H1 (cell line): Measurements from ENCODE around the gene IL1R1. TPM values are rescaled to one million over a fixed set of nuclear protein-coding genes. Genes with fewer than 3 reads are reported as not detected.

Experiments
- CTCF ChIA-PET: fragments of 300-600 bp; sonication (Branson Sonifier 250); formaldehyde crosslinking; loops from one replicate; lab custom pipeline; 2021; ENCODE audit not compliant: partially characterized antibody; lab: Charles Lee
- POLR2A ChIA-PET: fragments of 300-600 bp; sonication (Branson Sonifier 250); formaldehyde crosslinking; loops from one replicate; lab custom pipeline; 2021; ENCODE audit warnings: inconsistent platforms; ENCODE audit not compliant: partially characterized antibody; lab: Charles Lee
- DNase-seq, 2 experiments: peaks; one replicate each; pipeline versions ENCODE4 v3.0.0 to v3.0.0-alpha.2; 2010 to 2022; ENCODE audit warnings: low spot score in 2 of 2, low read depth in 1 of 2, mixed read lengths in 1 of 2
- FAIRE-seq: peaks from 2 replicates; lab custom pipeline; 2011; peaks lifted over from hg19 to GRCh38; lab: Jason Lieb, UNC
- H2AFZ ChIP-seq: 2 replicates; pipeline ENCODE4 v1.8.1; 2012; ENCODE audit warnings: low read length, inconsistent platforms
- H2AK5ac ChIP-seq: 2 replicates; pipeline ENCODE4 v1.6.1; 2013; ENCODE audit warnings: low read depth, low read length
- H2BK120ac ChIP-seq: replicated peaks from 2 replicates; pipeline ENCODE3; 2013; ENCODE audit warnings: low read depth, low read length, inconsistent platforms
- H2BK12ac ChIP-seq: 2 replicates; pipeline ENCODE4 v1.6.1; 2013; ENCODE audit warnings: low read depth, low read length
- H2BK15ac ChIP-seq: 2 replicates; pipeline ENCODE4 v1.6.1; 2013; ENCODE audit warnings: low read length
- H2BK20ac ChIP-seq: 2 replicates; pipeline ENCODE4 v1.6.1; 2013; ENCODE audit warnings: low read length
- H2BK5ac ChIP-seq: 2 replicates; pipeline ENCODE4 v1.6.1; 2013; ENCODE audit warnings: low read depth, low read length
- H3K14ac ChIP-seq: 2 replicates; pipeline ENCODE4 v1.6.1; 2013; ENCODE audit warnings: inconsistent platforms; ENCODE audit not compliant: insufficient read length
- H3K18ac ChIP-seq: 2 replicates; pipeline ENCODE4 v1.6.1; 2013; ENCODE audit warnings: low read length; ENCODE audit errors: extremely low read depth
- H3K23ac ChIP-seq: 2 replicates; pipeline ENCODE4 v1.6.1; 2013; ENCODE audit warnings: inconsistent platforms; ENCODE audit not compliant: insufficient read length
- H3K23me2 ChIP-seq: 2 replicates; pipeline ENCODE4 v1.6.1; 2013; ENCODE audit warnings: low read depth, low read length
- H3K27ac ChIP-seq: 2 replicates; pipeline ENCODE4 v1.6.1; 2011; ENCODE audit warnings: low read depth, low read length, inconsistent platforms
- H3K27me3 ChIP-seq, 4 experiments: replicated peaks in 1 of 4; 1 replicate in 1 of 4; 2 replicates in 3 of 4; pipeline versions ENCODE4 v1.6.1 to v1.8.1; 2011 to 2013; ENCODE audit warnings: low read length in 3 of 4, mild to moderate bottlenecking in 3 of 4, inconsistent platforms in 2 of 4, mixed read lengths in 2 of 4, moderate library complexity in 1 of 4; ENCODE audit not compliant: control insufficient read depth in 3 of 4, insufficient read depth in 3 of 4; ENCODE audit errors: extremely low read depth in 1 of 4
- H3K36me3 ChIP-seq, 4 experiments: 2 replicates each; pipeline versions ENCODE4 v1.6.1 to v1.8.1; 2011 to 2013; ENCODE audit warnings: mild to moderate bottlenecking in 4 of 4, low read length in 3 of 4, moderate library complexity in 2 of 4, control low read depth in 1 of 4, inconsistent platforms in 1 of 4; ENCODE audit not compliant: insufficient read depth in 4 of 4, control insufficient read depth in 2 of 4
- H3K4ac ChIP-seq: replicated peaks from 2 replicates; pipeline ENCODE3; 2013; ENCODE audit warnings: low read length, low read depth, mixed read lengths, inconsistent platforms; ENCODE audit not compliant: insufficient read length
- H3K4me1 ChIP-seq, 4 experiments: replicated peaks in 1 of 4; 1 replicate in 1 of 4; 2 replicates in 3 of 4; pipeline versions ENCODE4 v1.6.1 to v1.8.1; 2011 to 2013; ENCODE audit warnings: low read length in 3 of 4, inconsistent platforms in 2 of 4, mixed read lengths in 1 of 4; ENCODE audit not compliant: insufficient read depth in 4 of 4, control insufficient read depth in 3 of 4
- H3K4me2 ChIP-seq, 2 experiments: 2 replicates each; pipeline versions ENCODE4 v1.6.1 to v1.8.1; 2011 to 2013; ENCODE audit warnings: low read depth in 2 of 2, low read length in 2 of 2, control low read depth in 1 of 2, inconsistent platforms in 1 of 2, mild to moderate bottlenecking in 1 of 2; ENCODE audit not compliant: insufficient read depth in 1 of 2
- H3K4me3 ChIP-seq, 4 experiments: fragments of 200-600, 300-600 bp in 1 of 4; sonication (generic), shearing (Covaris generic), sonication (Bioruptor Twin) in 1 of 4; 2 replicates each; pipeline versions ENCODE4 v1.5.1 to v1.8.1; 2011 to 2016; ENCODE audit warnings: low read length in 4 of 4, low read depth in 3 of 4, control low read depth in 2 of 4, inconsistent platforms in 2 of 4, mild to moderate bottlenecking in 2 of 4, mixed read lengths in 1 of 4, moderate library complexity in 1 of 4; ENCODE audit not compliant: insufficient read depth in 2 of 4; ENCODE audit errors: extremely low read depth in 1 of 4
- H3K56ac ChIP-seq: replicated peaks from 2 replicates; pipeline ENCODE3; 2013; ENCODE audit warnings: low read depth, mild to moderate bottlenecking, mixed read lengths, low read length, inconsistent platforms; ENCODE audit not compliant: insufficient read length
- H3K79me1 ChIP-seq: 2 replicates; pipeline ENCODE4 v1.6.1; 2013; ENCODE audit warnings: low read depth, low read length, control low read depth
- H3K79me2 ChIP-seq, 2 experiments: 2 replicates each; pipeline versions ENCODE4 v1.6.1 to v1.8.1; 2012 to 2013; ENCODE audit warnings: low read length in 2 of 2, mild to moderate bottlenecking in 2 of 2, inconsistent platforms in 1 of 2; ENCODE audit not compliant: insufficient read depth in 2 of 2, control insufficient read depth in 1 of 2
- H3K9ac ChIP-seq, 4 experiments: replicated peaks in 1 of 4; 1 replicate in 1 of 4; 2 replicates in 3 of 4; pipeline versions ENCODE4 v1.6.1 to v1.8.1; 2011 to 2013; ENCODE audit warnings: low read depth in 3 of 4, low read length in 3 of 4, control low read depth in 2 of 4, mild to moderate bottlenecking in 2 of 4, moderate library complexity in 2 of 4, inconsistent platforms in 1 of 4; ENCODE audit errors: extremely low read depth in 1 of 4
- H3K9me3 ChIP-seq, 2 experiments: 2 replicates each; pipeline versions ENCODE4 v1.6.1 to v1.8.1; 2012 to 2013; ENCODE audit warnings: mild to moderate bottlenecking in 2 of 2, moderate library complexity in 2 of 2, control low read depth in 1 of 2, inconsistent platforms in 1 of 2, low read depth in 1 of 2, low read length in 1 of 2, mixed read lengths in 1 of 2; ENCODE audit not compliant: insufficient read depth in 2 of 2
- H4K20me1 ChIP-seq, 2 experiments: replicated peaks in 1 of 2; 2 replicates each; pipeline versions ENCODE3 to v1.8.1; 2011 to 2013; ENCODE audit warnings: inconsistent platforms in 2 of 2, low read length in 2 of 2, mild to moderate bottlenecking in 1 of 2; ENCODE audit not compliant: insufficient read depth in 2 of 2, control insufficient read depth in 1 of 2
- H4K5ac ChIP-seq: 2 replicates; pipeline ENCODE4 v1.6.1; 2013; ENCODE audit warnings: low read length, low read depth, mixed read lengths, inconsistent platforms; ENCODE audit not compliant: insufficient read length
- H4K8ac ChIP-seq: 2 replicates; pipeline ENCODE4 v1.8.0; 2013; ENCODE audit warnings: mild to moderate bottlenecking, moderate library complexity, low read length, inconsistent platforms; ENCODE audit not compliant: insufficient read depth; ENCODE audit errors: extremely low read depth
- H4K91ac ChIP-seq: replicated peaks from 2 replicates; pipeline ENCODE3; 2013; ENCODE audit warnings: low read length, mixed read lengths, inconsistent platforms; ENCODE audit not compliant: insufficient read length
- ATF3 ChIP-seq: IDR thresholded peaks from 2 replicates; pipeline ENCODE4 v1.6.1; 2011; ENCODE audit warnings: low read depth, mild to moderate bottlenecking, low read length; ENCODE audit not compliant: insufficient read depth
- BCL11A ChIP-seq, 2 experiments: IDR thresholded peaks; one replicate each; pipeline ENCODE4 v1.6.1; 2011; ENCODE audit warnings: low read depth in 2 of 2, low read length in 2 of 2, mild to moderate bottlenecking in 2 of 2
- BRCA1 ChIP-seq: IDR thresholded peaks from 2 replicates; pipeline ENCODE4 v1.6.1; 2012; ENCODE audit warnings: low read depth, low read length, improper control_type of control experiment
- CTBP2 ChIP-seq: IDR thresholded peaks from 2 replicates; pipeline ENCODE4 v1.7.0; 2011; ENCODE audit warnings: borderline replicate concordance, mild to moderate bottlenecking, moderate library complexity, mixed read lengths, low read length; ENCODE audit not compliant: insufficient read depth, insufficient read length
- EZH2 ChIP-seq: fragments of 200-600 bp; sonication (generic); IDR thresholded peaks from 2 replicates; pipeline ENCODE4 v1.7.1; 2012; ENCODE audit warnings: low read depth, mild to moderate bottlenecking, moderate library complexity, low read length, inconsistent platforms; ENCODE audit not compliant: severe bottlenecking
- KDM1A ChIP-seq: fragments of 200-600, 300-600 bp; sonication (generic); IDR thresholded peaks from 2 replicates; pipeline ENCODE4 v1.7.1; 2016; ENCODE audit warnings: mild to moderate bottlenecking, low read length, borderline replicate concordance
- KDM5A ChIP-seq: fragments of 200-600 bp; IDR thresholded peaks from 2 replicates; pipeline ENCODE4 v1.7.1; 2012; ENCODE audit warnings: mild to moderate bottlenecking, low read length, inconsistent platforms, mixed read lengths
- NANOG ChIP-seq: IDR thresholded peaks from 2 replicates; pipeline ENCODE4 v1.6.1; 2011; ENCODE audit warnings: low read length, low read depth, mild to moderate bottlenecking, inconsistent platforms; ENCODE audit not compliant: insufficient read depth, poor library complexity, severe bottlenecking
- RBBP5 ChIP-seq: IDR thresholded peaks from 2 replicates; pipeline ENCODE4 v1.7.1; 2012; ENCODE audit warnings: low read depth, mild to moderate bottlenecking, inconsistent platforms, low read length, moderate library complexity, borderline replicate concordance
- SIRT6 ChIP-seq: IDR thresholded peaks from one replicate; pipeline ENCODE4 v1.7.1; 2012; ENCODE audit warnings: low read length, inconsistent platforms
- SP4 ChIP-seq: IDR thresholded peaks from 2 replicates; pipeline ENCODE4 v1.6.1; 2012; ENCODE audit warnings: low read length, inconsistent platforms
- TAF1 ChIP-seq: IDR thresholded peaks from 2 replicates; pipeline ENCODE4 v1.6.1; 2011; ENCODE audit warnings: mild to moderate bottlenecking, low read depth, low read length
- TBP ChIP-seq: IDR thresholded peaks from 2 replicates; pipeline ENCODE4 v1.6.1; 2011; ENCODE audit warnings: low read depth, low read length, improper control_type of control experiment
- WGBS, 2 experiments: shearing (Covaris generic) in 1 of 2; methylation state at CpG; one replicate each; pipeline versions ENCODE4 v1.1.6 to v1.1.7; 2013 to 2015; ENCODE audit warnings: low lambda C conversion rate in 2 of 2, mixed read lengths in 2 of 2, inconsistent platforms in 1 of 2, low coverage in 1 of 2, missing lambda C conversion rate in 1 of 2; ENCODE audit not compliant: insufficient replicate concordance in 2 of 2, insufficient coverage in 1 of 2, insufficient read length in 1 of 2; ENCODE audit errors: extremely low coverage in 1 of 2, missing lambda C conversion rate in 1 of 2; 5-methylcytosine and 5-hydroxymethylcytosine counted together
- polyA plus RNA-seq, 7 experiments: library from polyadenylated mRNA; depleted of rRNA in 3 of 7; stranded (reverse) in 5 of 7; unstranded in 2 of 7; fragments of >200 nt in 5 of 7; fragments of 200-250 nt in 2 of 7; gene quantifications; 1 replicate in 5 of 7; 2 replicates in 1 of 7; 4 replicates in 1 of 7; pipeline versions ENCODE4 v1.2.1 to v1.2.3, GENCODE V29; 2011 to 2013; ENCODE audit warnings: missing spikeins in 2 of 7, mixed read lengths in 2 of 7
- total RNA-seq: library from RNA; stranded (reverse); fragmentation: NEBNext Ultra II Directional; extraction: Animal tissue kit (Norgen Biotek cat#: 25700); gene quantifications from 2 replicates; pipeline ENCODE4 v1.2.1, GENCODE V29; 2021

IL1R1 gene
- total and polyA plus RNA-seq, 2 of the 8 experiments (the other 6 are each of a cell fraction or from before 2014, with no cell fraction given) = 0.34 to 0.47 TPM

GRCh38 chr2:102114851-102115497, 27.6 kb upstream of the IL1R1 start:
- H2BK12ac ChIP-seq = no peak overlapping the region
- H2BK15ac ChIP-seq = no peak overlapping the region
- ChIA-PET POLR2A (no interaction called here), CTCF (no interaction called here)
- no peak overlapping the region for H3K14ac ChIP-seq
- H3K56ac ChIP-seq = no peak overlapping the region
- H2AFZ ChIP-seq = no peak overlapping the region; the same call in 1 of the 2 replicates
- H3K9me3 ChIP-seq = no peaks in the 10 kb centered on the region
- H3K27me3 ChIP-seq = no peaks in the 10 kb centered on the region
- no peaks in the 10 kb centered on the region for H3K79me1 ChIP-seq
- H3K4ac ChIP-seq = no peak overlapping the region
- H4K91ac ChIP-seq = no peak overlapping the region
- 95% methylated on average over 5 of the region's 5 CpGs; no CpG with 5 or more reads in 1 of the 2 experiments for WGBS, 2 experiments
- no peak overlapping the region for H2BK120ac ChIP-seq
- H3K79me2 ChIP-seq = no peaks in the 10 kb centered on the region
- H3K27ac ChIP-seq = no peak overlapping the region
- H3K36me3 ChIP-seq = no peaks in the 10 kb centered on the region
- H3K4me1 ChIP-seq = peaks cover 0 to 4% (median under 1%) of the 10 kb centered on the region in 4 experiments; a peak in 2 of 7 replicates
- peaks cover 2% of the 10 kb centered on the region; the same call in 1 of the 2 replicates for H3K23me2 ChIP-seq
- H3K4me2 ChIP-seq = no peak overlapping the region
- no peak overlapping the region for H4K8ac ChIP-seq
- FAIRE-seq (no peak), DNase-seq (no peak)
- no peak overlapping the region for H3K4me3 ChIP-seq
- H2BK5ac ChIP-seq = no peak overlapping the region
- no peak overlapping the region for H3K23ac ChIP-seq
- H4K5ac ChIP-seq = no peak overlapping the region
- no peak overlapping the region for H2BK20ac ChIP-seq
- no peak overlapping the region for H3K18ac ChIP-seq
- H4K20me1 ChIP-seq = no peaks in the 10 kb centered on the region
- no peak overlapping the region for H2AK5ac ChIP-seq
- H3K9ac ChIP-seq = no peak overlapping the region
- TF ChIP-seq TBP = no peak
- TF ChIP-seq KDM5A = no peak
- TF ChIP-seq TAF1 = no peak
- no peak for TF ChIP-seq SP4
- TF ChIP-seq RBBP5 = no peak
- no peak for TF ChIP-seq BCL11A (IDR thresholded peaks at IDR 0.05; ENCODE audit: low read depth in 2 of 2, low read length in 2 of 2)
- no peak for TF ChIP-seq BRCA1
- TF ChIP-seq SIRT6 = no peak
- TF ChIP-seq EZH2 = no peak
- TF ChIP-seq NANOG = no peak
- no peak for TF ChIP-seq CTBP2
- TF ChIP-seq KDM1A = no peak
- TF ChIP-seq ATF3 = no peak
